ENCODE data around the gene TMEM106C. TPM values are rescaled to one million over a fixed set of nuclear protein-coding genes. Genes with fewer than 3 reads are reported as not detected.

The TMEM106C gene
- total and polyA plus RNA-seq, 9 of the 15 experiments (the other 6 are each of a cell fraction or from before 2014, with no cell fraction given): 37.6 to 183 (median 57.2) TPM

DNA sequence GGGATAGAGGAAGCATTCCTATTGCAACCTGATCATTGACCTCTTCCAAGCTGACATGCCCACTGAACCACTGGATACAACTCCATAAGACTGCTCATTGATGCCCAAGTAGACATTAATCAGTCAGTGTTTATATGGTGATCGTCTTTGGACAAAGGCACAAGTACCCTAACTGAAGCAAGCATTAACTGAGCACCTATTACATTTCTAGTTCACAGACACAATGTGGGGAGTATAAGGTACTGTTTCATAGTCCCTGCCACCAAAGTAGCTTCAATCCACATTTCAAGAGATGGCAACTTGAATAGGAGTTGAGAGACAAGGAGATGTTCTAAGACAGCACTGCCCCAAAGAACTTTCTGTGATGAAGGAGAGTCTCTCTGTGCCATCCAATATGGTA lies 51.7 kb downstream of the TMEM106C start:
- Histone ChIP-seq H3K4me3 (no peak overlapping the region), H3K79me2 (ENCODE audit: control insufficient read depth, insufficient read depth, low read length) (no peaks in the 10 kb centered on the region), H3K4me1 (replicated peaks in 1 of 2; ENCODE audit: control insufficient read depth in 2 of 2, insufficient read depth in 2 of 2, low read length in 2 of 2) (no peaks in the 10 kb centered on the region), H4K20me1 (replicated peaks; ENCODE audit: control insufficient read depth, insufficient read depth, low read length) (no peaks in the 10 kb centered on the region; the same call in 1 of the 2 replicates), H3K4me2 (ENCODE audit: insufficient read depth, low read length) (no peak overlapping the region), H3K27me3 (ENCODE audit: control insufficient read depth in 2 of 2, insufficient read depth in 2 of 2, low read length in 2 of 2) (peaks cover 60 to 67% of the 10 kb centered on the region in 2 experiments), H3K27ac (ENCODE audit: extremely low read depth, low read depth, low read length) (no peak overlapping the region), H3K9me3 (replicated peaks; ENCODE audit: control insufficient read depth, insufficient read depth, low read depth, low read length) (no peaks in the 10 kb centered on the region), H3K9ac (ENCODE audit: insufficient read depth in 1 of 2, low read depth in 2 of 2, low read length in 2 of 2) (no peak overlapping the region), H3K36me3 (ENCODE audit: control insufficient read depth, insufficient read depth, low read length) (no peaks in the 10 kb centered on the region), H2AFZ (ENCODE audit: low read depth, low read length) (no peak overlapping the region), H3K9me1 (ENCODE audit: control insufficient read depth, insufficient read depth, low read length) (no peaks in the 10 kb centered on the region)
- in situ Hi-C loops (cut with MboI) (no loop called here), intact Hi-C loops (cut with micrococcal nuclease) (no loop called here)
- ATAC-seq: no peak
- ChIA-PET POLR2A (interaction anchor here (0.8 to 1.8 kb wide), 4 partner anchors 9 to 104 kb away, joined by 3 to 6 read pairs (median 4); partner anchors contain the start of gene PFKM), CTCF (ENCODE audit: low intra/inter-chr PET ratio) (no interaction called here)
- no peak for FAIRE-seq
- no TSS peak for BruUV-seq (replicated peaks)
- 0% methylated on average over 1 of the region's 1 CpG for WGBS (ENCODE audit: insufficient coverage, low coverage, missing lambda C conversion rate)
- peak; percentile 13 for TF ChIP-seq RBM25 (IDR thresholded peaks at IDR 0.05; ENCODE audit: low read depth, low read length, severe bottlenecking)
- TF ChIP-seq MYC (IDR thresholded peaks at IDR 0.05; ENCODE audit: low read depth, low read length): no peak
- TF ChIP-seq MYC (CRISPR knock-in tag; IDR thresholded peaks at IDR 0.05; ENCODE audit: borderline replicate concordance, low read depth): no peak
- TF ChIP-seq, protein P1, sequence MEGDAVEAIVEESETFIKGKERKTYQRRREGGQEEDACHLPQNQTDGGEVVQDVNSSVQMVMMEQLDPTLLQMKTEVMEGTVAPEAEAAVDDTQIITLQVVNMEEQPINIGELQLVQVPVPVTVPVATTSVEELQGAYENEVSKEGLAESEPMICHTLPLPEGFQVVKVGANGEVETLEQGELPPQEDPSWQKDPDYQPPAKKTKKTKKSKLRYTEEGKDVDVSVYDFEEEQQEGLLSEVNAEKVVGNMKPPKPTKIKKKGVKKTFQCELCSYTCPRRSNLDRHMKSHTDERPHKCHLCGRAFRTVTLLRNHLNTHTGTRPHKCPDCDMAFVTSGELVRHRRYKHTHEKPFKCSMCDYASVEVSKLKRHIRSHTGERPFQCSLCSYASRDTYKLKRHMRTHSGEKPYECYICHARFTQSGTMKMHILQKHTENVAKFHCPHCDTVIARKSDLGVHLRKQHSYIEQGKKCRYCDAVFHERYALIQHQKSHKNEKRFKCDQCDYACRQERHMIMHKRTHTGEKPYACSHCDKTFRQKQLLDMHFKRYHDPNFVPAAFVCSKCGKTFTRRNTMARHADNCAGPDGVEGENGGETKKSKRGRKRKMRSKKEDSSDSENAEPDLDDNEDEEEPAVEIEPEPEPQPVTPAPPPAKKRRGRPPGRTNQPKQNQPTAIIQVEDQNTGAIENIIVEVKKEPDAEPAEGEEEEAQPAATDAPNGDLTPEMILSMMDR (IDR thresholded peaks at IDR 0.05 in 2 of 3, conservative IDR thresholded peaks at IDR 0.05 in 1 of 3; ENCODE audit: insufficient read depth in 2 of 3, low read depth in 1 of 3, low read length in 3 of 3): no peak
- TF ChIP-seq FOXM1 (IDR thresholded peaks at IDR 0.05; ENCODE audit: low read depth): no peak
- TF ChIP-seq FOXM1 (CRISPR knock-in tag; IDR thresholded peaks at IDR 0.05; ENCODE audit: low read depth): no peak
- TF ChIP-seq, protein P2, sequence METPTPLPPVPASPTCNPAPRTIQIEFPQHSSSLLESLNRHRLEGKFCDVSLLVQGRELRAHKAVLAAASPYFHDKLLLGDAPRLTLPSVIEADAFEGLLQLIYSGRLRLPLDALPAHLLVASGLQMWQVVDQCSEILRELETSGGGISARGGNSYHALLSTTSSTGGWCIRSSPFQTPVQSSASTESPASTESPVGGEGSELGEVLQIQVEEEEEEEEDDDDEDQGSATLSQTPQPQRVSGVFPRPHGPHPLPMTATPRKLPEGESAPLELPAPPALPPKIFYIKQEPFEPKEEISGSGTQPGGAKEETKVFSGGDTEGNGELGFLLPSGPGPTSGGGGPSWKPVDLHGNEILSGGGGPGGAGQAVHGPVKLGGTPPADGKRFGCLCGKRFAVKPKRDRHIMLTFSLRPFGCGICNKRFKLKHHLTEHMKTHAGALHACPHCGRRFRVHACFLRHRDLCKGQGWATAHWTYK (CRISPR knock-in tag; IDR thresholded peaks at IDR 0.05): no peak
- DNase-seq (ENCODE audit: extremely low read depth in 1 of 4, low spot score in 3 of 4): no peak
